ENCODE results near the gene NOP9.

Gene NOP9

GRCh38 chr14:24348186-24348585 lies 48.5 kb downstream of the NOP9 start:
- Histone ChIP-seq H2AFZ (ENCODE audit: low read depth, low read length) (no peak overlapping the region), H3K9me3 (ENCODE audit: insufficient read depth, low read length, severe bottlenecking) (no peaks in the 10 kb centered on the region), H4K20me1 (ENCODE audit: insufficient read depth, low read length) (no peaks in the 10 kb centered on the region), H3K27me3 (ENCODE audit: insufficient read depth, low read length, poor library complexity) (peaks cover 16% of the 10 kb centered on the region), H3K79me2 (ENCODE audit: insufficient read depth, low read length) (no peaks in the 10 kb centered on the region), H3K4me2 (ENCODE audit: insufficient read depth, low read length) (no peak overlapping the region), H3K36me3 (ENCODE audit: insufficient read depth, low read length) (no peaks in the 10 kb centered on the region), H3K9ac (ENCODE audit: low read depth, low read length) (no peak overlapping the region), H3K4me3 (ENCODE audit: low read depth in 1 of 2, low read length in 2 of 2) (no peak overlapping the region), H3K4me1 (ENCODE audit: insufficient read depth, low read length) (no peaks in the 10 kb centered on the region), H3K27ac (ENCODE audit: low read length) (no peak overlapping the region)
- TF ChIP-seq EZH2 (IDR thresholded peaks at IDR 0.05; ENCODE audit: borderline replicate concordance, low read depth, low read length, severe bottlenecking) (no peak), CTCF (IDR thresholded peaks at IDR 0.05; ENCODE audit: borderline replicate concordance, extremely low read depth, low read length, poor library complexity, severe bottlenecking) (no peak)
- DNase-seq (no peak), ATAC-seq (ENCODE audit: insufficient read depth, low read depth) (no peak)

DNA sequence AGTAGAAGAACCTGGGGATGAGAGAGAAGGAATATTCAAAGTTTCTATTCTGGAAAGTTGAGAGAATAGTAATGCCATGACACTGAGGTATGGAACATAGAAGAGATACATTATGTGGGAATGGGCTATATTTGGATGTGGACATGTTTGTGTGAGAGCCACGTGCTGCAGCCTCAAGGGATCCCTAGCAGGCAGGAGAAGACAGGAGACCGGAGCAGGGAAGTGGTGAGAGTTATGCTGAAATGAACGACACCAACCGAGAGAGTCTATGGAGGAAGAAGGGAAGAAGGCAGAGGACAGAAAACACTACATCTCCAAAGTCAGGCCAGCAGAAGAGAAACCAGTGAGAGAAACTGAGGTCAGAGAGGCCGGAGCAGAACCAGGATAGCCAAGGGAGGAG lies 50.1 kb downstream of the NOP9 start:
- no peak overlapping the region for H3K4me2 ChIP-seq (ENCODE audit: insufficient read depth, low read length)
- H3K9me3 ChIP-seq (ENCODE audit: insufficient read depth, low read length, severe bottlenecking), result no peaks in the 10 kb centered on the region
- TF ChIP-seq EZH2 (IDR thresholded peaks at IDR 0.05; ENCODE audit: borderline replicate concordance, low read depth, low read length, severe bottlenecking) (no peak), CTCF (IDR thresholded peaks at IDR 0.05; ENCODE audit: borderline replicate concordance, extremely low read depth, low read length, poor library complexity, severe bottlenecking) (no peak)
- H3K79me2 ChIP-seq (ENCODE audit: insufficient read depth, low read length), result no peaks in the 10 kb centered on the region
- H4K20me1 ChIP-seq (ENCODE audit: insufficient read depth, low read length), result no peaks in the 10 kb centered on the region
- no peak for ATAC-seq (ENCODE audit: insufficient read depth, low read depth)
- H3K9ac ChIP-seq (ENCODE audit: low read depth, low read length), result no peak overlapping the region
- H3K27ac ChIP-seq (ENCODE audit: low read length), result no peak overlapping the region
- no peak overlapping the region for H2AFZ ChIP-seq (ENCODE audit: low read depth, low read length)
- no peaks in the 10 kb centered on the region for H3K4me1 ChIP-seq (ENCODE audit: insufficient read depth, low read length)
- H3K36me3 ChIP-seq (ENCODE audit: insufficient read depth, low read length), result no peaks in the 10 kb centered on the region
- no peak overlapping the region for H3K4me3 ChIP-seq (ENCODE audit: low read depth in 1 of 2, low read length in 2 of 2)
- peaks cover 16% of the 10 kb centered on the region for H3K27me3 ChIP-seq (ENCODE audit: insufficient read depth, low read length, poor library complexity)
- DNase-seq, result no peak

- no peak overlapping the region for H3K4me3 ChIP-seq (ENCODE audit: low read depth in 1 of 2, low read length in 2 of 2)
- no peak overlapping the region for H3K9ac ChIP-seq (ENCODE audit: low read depth, low read length)
- H3K27ac ChIP-seq (ENCODE audit: low read length), result no peak overlapping the region
- H3K4me2 ChIP-seq (ENCODE audit: insufficient read depth, low read length), result no peak overlapping the region
- no peak for TF ChIP-seq CTCF (IDR thresholded peaks at IDR 0.05; ENCODE audit: borderline replicate concordance, extremely low read depth, low read length, poor library complexity, severe bottlenecking)
- TF ChIP-seq EZH2 (IDR thresholded peaks at IDR 0.05; ENCODE audit: borderline replicate concordance, low read depth, low read length, severe bottlenecking), result no peak
- H3K79me2 ChIP-seq (ENCODE audit: insufficient read depth, low read length), result no peaks in the 10 kb centered on the region
- no peaks in the 10 kb centered on the region for H3K4me1 ChIP-seq (ENCODE audit: insufficient read depth, low read length)
- no peaks in the 10 kb centered on the region for H4K20me1 ChIP-seq (ENCODE audit: insufficient read depth, low read length)
- DNase-seq (no peak), ATAC-seq (ENCODE audit: insufficient read depth, low read depth) (no peak)
- H2AFZ ChIP-seq (ENCODE audit: low read depth, low read length), result no peak overlapping the region
- H3K36me3 ChIP-seq (ENCODE audit: insufficient read depth, low read length), result no peaks in the 10 kb centered on the region
- H3K27me3 ChIP-seq (ENCODE audit: insufficient read depth, low read length, poor library complexity), result peaks cover 15% of the 10 kb centered on the region
- H3K9me3 ChIP-seq (ENCODE audit: insufficient read depth, low read length, severe bottlenecking), result no peaks in the 10 kb centered on the region
Observed at GRCh38 chr14:24351517-24351916, 51.9 kb downstream of the NOP9 start.
